Measurements from ENCODE around the gene MYADML2. TPM values are rescaled to one million over a fixed set of nuclear protein-coding genes. Genes with fewer than 3 reads are reported as not detected.

The MYADML2 gene
- total RNA-seq, 2 experiments from 2014 or later: not detected

GRCh38 chr17:81952792-81953228, 5.8 kb upstream of the MYADML2 start:
- no peaks in the 10 kb centered on the region for H3K36me3 Mint-ChIP-seq (ENCODE audit: low read depth)
- no peak overlapping the region for H3K4me3 Mint-ChIP-seq
- H3K27ac Mint-ChIP-seq: no peak overlapping the region
- no peaks in the 10 kb centered on the region for H3K9me3 Mint-ChIP-seq
- H3K4me1 Mint-ChIP-seq: peaks cover 3% of the 10 kb centered on the region
- no peak for DNase-seq
- POLR2A ChIA-PET: no interaction called here
- H3K27me3 Mint-ChIP-seq: peaks cover 2% of the 10 kb centered on the region
- CTCF ChIA-PET: no interaction called here

DNA sequence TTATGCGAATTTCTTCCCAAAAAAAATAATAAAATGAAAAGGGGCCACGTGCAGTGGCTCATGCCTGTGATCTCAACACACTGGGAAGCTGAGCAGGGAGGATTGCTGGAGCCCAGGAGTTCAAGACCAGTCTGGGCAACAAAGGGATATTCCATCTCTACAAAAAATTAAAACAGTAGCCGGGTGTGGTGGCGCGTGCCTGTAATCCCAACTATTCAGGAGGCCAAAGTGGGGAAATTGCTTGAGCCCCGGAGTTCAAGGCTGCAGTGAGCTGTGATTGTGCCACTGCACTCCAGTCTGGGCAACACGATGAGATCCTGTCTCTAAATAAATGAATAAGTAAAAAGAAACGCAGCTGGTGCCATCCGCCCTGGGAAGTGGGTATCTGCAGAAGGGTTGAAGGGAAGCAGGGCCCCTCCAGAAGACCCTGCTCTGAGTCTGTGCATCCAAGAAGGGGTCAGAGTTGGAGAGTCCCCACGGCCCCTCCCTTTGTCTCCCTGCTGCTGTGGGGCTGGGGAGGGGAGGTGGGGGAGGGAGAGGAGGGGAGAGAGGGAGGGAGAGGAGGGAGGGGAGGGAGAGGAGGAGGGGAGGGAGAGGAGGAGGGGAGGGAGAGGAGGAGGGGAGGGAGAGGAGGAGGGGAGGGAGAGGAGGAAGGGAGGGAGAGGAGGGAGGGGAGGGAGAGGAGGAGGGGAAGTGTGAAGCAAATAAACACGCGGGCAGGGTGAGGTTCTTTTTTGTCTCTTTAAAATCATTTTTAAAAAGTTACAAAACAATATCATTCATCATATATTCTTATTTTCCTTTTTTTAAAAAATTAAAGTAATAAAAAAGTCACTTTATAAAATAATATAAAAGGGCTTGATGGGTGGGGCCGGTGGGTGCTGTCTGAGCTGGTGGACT, 5.0 kb upstream of the MYADML2 start:
- DNase-seq: no peak
- POLR2A ChIA-PET: no interaction called here
- no peak overlapping the region for H3K4me3 Mint-ChIP-seq
- no peaks in the 10 kb centered on the region for H3K9me3 Mint-ChIP-seq
- peaks cover 2% of the 10 kb centered on the region for H3K27me3 Mint-ChIP-seq
- H3K36me3 Mint-ChIP-seq (ENCODE audit: low read depth): no peaks in the 10 kb centered on the region
- CTCF ChIA-PET: interaction anchor here (0.8 to 4.1 kb wide), 2 partner anchors 8 to 289 kb away, joined by 4 to 21 read pairs; partner anchors contain the start of gene NOTUM
- H3K27ac Mint-ChIP-seq: peak overlapping the region; percentile 10
- peaks cover 3% of the 10 kb centered on the region for H3K4me1 Mint-ChIP-seq

- ChIA-PET CTCF (interaction anchor here (0.7 to 4.1 kb wide), 3 partner anchors 10 to 342 kb away, joined by 4 to 21 read pairs (median 6); partner anchors contain the start of gene NOTUM), POLR2A (no interaction called here)
- no peaks in the 10 kb centered on the region for H3K9me3 Mint-ChIP-seq
- H3K4me3 Mint-ChIP-seq: no peak overlapping the region
- H3K4me1 Mint-ChIP-seq: peaks cover 3% of the 10 kb centered on the region
- H3K27ac Mint-ChIP-seq: no peak overlapping the region
- H3K27me3 Mint-ChIP-seq: peaks cover 2% of the 10 kb centered on the region
- no peaks in the 10 kb centered on the region for H3K36me3 Mint-ChIP-seq (ENCODE audit: low read depth)
- DNase-seq: no peak
These were observed 3.5 kb upstream of the MYADML2 start for GRCh38 chr17:81950501-81950900.

- Mint-ChIP-seq H3K9me3 (no peaks in the 10 kb centered on the region), H3K4me1 (peaks cover 3% of the 10 kb centered on the region)
- CTCF ChIA-PET: interaction anchor here (0.7 to 4.1 kb wide), 2 partner anchors 11 to 63 kb away, joined by 3 to 21 read pairs; partner anchors contain the start of gene NOTUM
These were observed 1.8 kb upstream of the MYADML2 start for GRCh38 chr17:81948635-81949378.

GRCh38 chr17:81944858-81945257, 2.2 kb downstream of the MYADML2 start:
- Mint-ChIP-seq H3K4me3 (no peak overlapping the region), H3K36me3 (ENCODE audit: low read depth) (no peaks in the 10 kb centered on the region), H3K4me1 (no peaks in the 10 kb centered on the region), H3K27ac (no peak overlapping the region), H3K27me3 (no peaks in the 10 kb centered on the region), H3K9me3 (no peaks in the 10 kb centered on the region)
- POLR2A ChIA-PET: no interaction called here
- CTCF ChIA-PET: interaction anchor here (0.8 kb wide), 1 partner anchor 17 kb away, joined by 3 read pairs; no protein-coding TSS in a partner anchor
- no peak for DNase-seq

More at GRCh38 chr17:81948635-81949378, 1.8 kb upstream of the MYADML2 start:
- POLR2A ChIA-PET: no interaction called here
- Mint-ChIP-seq H3K36me3 (ENCODE audit: low read depth) (no peaks in the 10 kb centered on the region), H3K27me3 (peaks cover 2% of the 10 kb centered on the region), H3K4me3 (no peak overlapping the region), H3K27ac (no peak overlapping the region)
- DNase-seq: no peak

DNA sequence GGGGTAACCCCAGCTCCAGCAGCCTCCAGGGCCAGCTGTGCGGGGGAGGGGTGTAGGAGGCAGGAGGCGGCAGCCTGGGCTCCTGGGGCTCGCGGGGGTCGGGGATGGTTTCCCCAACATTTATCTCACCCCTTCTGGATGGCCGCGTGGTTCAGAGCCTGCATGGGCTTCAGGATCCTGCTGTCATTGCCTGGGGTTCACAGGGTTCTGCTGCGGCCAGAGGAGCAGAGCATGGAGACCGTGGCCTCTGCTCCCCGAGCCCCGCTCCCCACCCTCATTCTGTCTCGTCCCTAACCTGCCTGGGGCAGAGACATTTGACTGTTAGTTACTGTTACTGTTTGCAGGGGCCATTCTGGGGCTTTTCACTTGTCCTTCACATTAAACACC, 4.9 kb downstream of the MYADML2 start:
- DNase-seq: no peak
- Mint-ChIP-seq H3K4me1 (peaks cover 6% of the 10 kb centered on the region), H3K4me3 (no peak overlapping the region), H3K27ac (no peak overlapping the region), H3K36me3 (ENCODE audit: low read depth) (no peaks in the 10 kb centered on the region), H3K27me3 (no peaks in the 10 kb centered on the region), H3K9me3 (no peaks in the 10 kb centered on the region)
- POLR2A ChIA-PET: no interaction called here
- CTCF ChIA-PET: interaction anchor here (5.5 kb wide), 1 partner anchor 18 kb away, joined by 32 read pairs; the partner anchor contains the start of gene NOTUM

DNA sequence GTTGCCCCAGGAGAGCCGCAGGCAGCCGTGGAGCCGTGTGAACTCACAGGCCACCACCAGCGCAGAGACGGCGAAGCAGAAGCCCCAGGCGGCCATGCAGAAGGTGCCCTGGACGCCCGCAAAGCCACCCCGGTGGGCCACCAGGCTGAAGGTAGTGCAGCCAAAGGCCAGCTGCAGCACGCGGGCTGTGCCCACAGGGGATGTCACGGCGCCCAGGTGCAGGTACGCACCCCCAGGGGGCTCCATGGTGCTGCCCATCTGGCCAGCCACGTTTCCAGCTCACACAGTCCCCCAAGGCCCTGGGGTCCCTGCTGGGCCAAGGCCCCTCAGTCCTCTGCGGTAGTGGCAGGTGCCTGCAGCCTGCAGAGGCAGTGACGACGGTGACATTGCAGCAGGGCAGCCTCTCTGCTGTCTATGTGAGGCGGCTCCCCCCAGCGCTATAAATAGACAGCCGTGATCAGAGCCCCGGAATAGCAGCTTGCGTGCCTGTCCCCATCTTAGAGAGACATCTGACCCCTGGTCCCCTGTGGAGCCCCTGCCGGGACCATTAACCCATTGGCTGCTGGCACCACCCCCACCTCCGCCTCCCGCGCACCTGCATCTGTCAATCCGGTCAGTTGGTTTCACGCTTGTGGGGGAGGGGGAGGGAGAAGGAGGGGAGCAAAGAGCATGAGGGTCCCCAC, 5.4 kb downstream of the MYADML2 start:
- Mint-ChIP-seq H3K36me3 (ENCODE audit: low read depth) (no peaks in the 10 kb centered on the region), H3K4me1 (peaks cover 7% of the 10 kb centered on the region), H3K4me3 (no peak overlapping the region), H3K27ac (no peak overlapping the region), H3K9me3 (no peaks in the 10 kb centered on the region), H3K27me3 (no peaks in the 10 kb centered on the region)
- CTCF ChIA-PET: interaction anchor here (5.5 kb wide), 1 partner anchor 18 kb away, joined by 32 read pairs; the partner anchor contains the start of gene NOTUM
- DNase-seq: no peak
- POLR2A ChIA-PET: no interaction called here

DNA sequence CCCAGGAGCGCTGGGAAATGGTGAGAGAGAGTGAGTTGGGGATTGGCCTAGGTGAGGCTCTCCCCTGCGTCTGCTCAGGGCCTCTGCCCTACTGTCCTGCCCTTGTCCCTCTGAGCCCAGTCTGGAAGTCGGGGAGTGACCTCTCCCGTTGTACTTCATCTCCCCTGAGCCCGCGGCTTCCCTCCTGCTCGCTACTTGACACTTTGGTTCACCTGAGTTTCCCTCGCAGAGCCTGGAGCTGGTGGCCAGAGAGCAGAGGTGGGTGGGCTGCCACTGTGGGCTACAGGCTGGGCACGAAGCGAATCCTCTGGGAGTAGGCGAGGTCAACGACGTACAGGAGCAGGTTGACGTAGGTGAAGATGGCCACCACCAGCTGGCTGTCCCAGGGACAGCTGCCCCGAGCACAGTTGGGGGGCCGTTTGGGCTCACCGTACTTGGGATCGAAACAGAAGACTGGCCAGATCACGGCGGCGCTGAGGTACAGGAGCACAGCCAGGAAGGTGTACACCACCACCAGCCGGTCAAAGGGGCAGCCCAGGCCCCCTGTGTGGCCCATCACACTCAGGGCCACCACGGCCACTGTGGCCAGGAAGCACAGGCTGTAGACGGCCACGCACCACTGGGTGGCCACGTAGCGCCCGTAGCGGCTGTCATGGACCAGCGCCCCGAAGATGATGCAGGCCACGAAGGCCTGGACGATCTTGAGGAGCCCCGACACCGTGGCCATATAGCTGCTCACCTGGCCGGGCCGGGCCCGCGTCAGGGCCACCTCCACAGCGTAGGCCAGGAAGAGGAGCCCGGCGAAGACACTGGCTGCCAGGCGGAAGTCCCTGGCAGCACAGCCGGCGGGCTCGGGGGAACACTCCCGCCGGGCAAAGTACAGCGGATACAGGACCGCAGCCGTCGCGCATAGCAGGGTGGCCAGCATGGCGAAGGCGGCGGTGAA, 6.2 kb downstream of the MYADML2 start:
- H3K4me3 Mint-ChIP-seq: no peak overlapping the region
- CTCF ChIA-PET: interaction anchor here (0.7 to 5.5 kb wide), 3 partner anchors 13 to 19 kb away, joined by 3 to 32 read pairs (median 4); partner anchors contain the start of genes MAFG and NOTUM
- POLR2A ChIA-PET: no interaction called here
- no peak overlapping the region for H3K27ac Mint-ChIP-seq
- H3K4me1 Mint-ChIP-seq: peaks cover 11% of the 10 kb centered on the region
- no peaks in the 10 kb centered on the region for H3K9me3 Mint-ChIP-seq
- no peaks in the 10 kb centered on the region for H3K36me3 Mint-ChIP-seq (ENCODE audit: low read depth)
- DNase-seq: no peak
- H3K27me3 Mint-ChIP-seq: no peaks in the 10 kb centered on the region

- Mint-ChIP-seq H3K4me1 (peaks cover 14% of the 10 kb centered on the region), H3K27ac (no peak overlapping the region), H3K4me3 (no peak overlapping the region), H3K9me3 (no peaks in the 10 kb centered on the region), H3K27me3 (no peaks in the 10 kb centered on the region), H3K36me3 (ENCODE audit: low read depth) (no peaks in the 10 kb centered on the region)
- DNase-seq: no peak
- ChIA-PET CTCF (interaction anchor here (0.7 to 5.5 kb wide), 3 partner anchors 12 to 20 kb away, joined by 3 to 32 read pairs (median 4); partner anchors contain the start of genes MAFG and NOTUM), POLR2A (no interaction called here)
These were observed 7.1 kb downstream of the MYADML2 start for GRCh38 chr17:81939881-81940385.

- Mint-ChIP-seq H3K27ac (no peak overlapping the region), H3K4me1 (peaks cover 14% of the 10 kb centered on the region), H3K27me3 (no peaks in the 10 kb centered on the region), H3K36me3 (ENCODE audit: low read depth) (no peaks in the 10 kb centered on the region), H3K4me3 (no peak overlapping the region), H3K9me3 (no peaks in the 10 kb centered on the region)
- DNase-seq: no peak
- ChIA-PET POLR2A (no interaction called here), CTCF (interaction anchor here (3.0 to 5.5 kb wide), 2 partner anchors 21 kb away, joined by 20 to 32 read pairs; partner anchors contain the start of gene NOTUM)
These were observed 7.8 kb downstream of the MYADML2 start for GRCh38 chr17:81939218-81939617.

DNA sequence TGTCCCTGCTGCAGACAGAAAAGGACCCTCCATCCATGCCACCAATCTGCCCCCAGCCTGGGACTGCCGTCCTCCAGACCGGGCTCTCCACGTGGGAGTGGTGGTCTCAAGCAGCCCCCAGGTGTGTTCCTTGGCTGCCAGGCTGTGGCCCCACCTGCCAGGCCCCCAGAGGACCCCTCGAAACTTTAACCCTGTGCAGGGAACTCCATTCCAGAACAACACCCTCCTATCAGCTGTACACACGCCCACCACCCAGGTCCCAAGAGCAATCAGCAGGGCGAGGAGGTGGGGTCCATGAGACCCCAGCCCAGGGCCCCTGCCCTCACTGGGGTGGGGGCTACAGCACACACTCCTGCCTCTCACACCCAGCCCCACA, 11.3 kb downstream of the MYADML2 start:
- POLR2A ChIA-PET: no interaction called here
- Mint-ChIP-seq H3K9me3 (no peaks in the 10 kb centered on the region), H3K4me1 (peaks cover 14% of the 10 kb centered on the region), H3K27me3 (no peaks in the 10 kb centered on the region), H3K4me3 (peak overlapping the region; percentile 76), H3K27ac (peak overlapping the region; percentile 41), H3K36me3 (ENCODE audit: low read depth) (no peaks in the 10 kb centered on the region)
- CTCF ChIA-PET: interaction anchor here (0.6 to 2.4 kb wide), 4 partner anchors 10 to 505 kb away, joined by 3 to 8 read pairs (median 4); partner anchors contain the start of gene CCDC57
- no peak for DNase-seq
